OCI-LY1 (cell line): ENCODE measurements around the gene SLC39A11.

Experiments
- CTCF ChIP-seq: fragments of 200-600 bp; sonication (generic), shearing (Covaris generic); IDR thresholded peaks from 2 replicates; pipeline ENCODE4 v1.5.1; 2017; ENCODE audit warnings: mild to moderate bottlenecking, antibody characterized with exemption, low read length, moderate library complexity, mixed read lengths
- EZH2 ChIP-seq: fragments of 200-600 bp; sonication (generic), shearing (Covaris generic); IDR thresholded peaks from 2 replicates; pipeline ENCODE4 v1.8.0; 2017; ENCODE audit warnings: borderline replicate concordance, mixed run types, mild to moderate bottlenecking, antibody characterized with exemption, low read length, moderate library complexity, mixed read lengths

- no peak for TF ChIP-seq CTCF
- no peak for TF ChIP-seq EZH2
Observed at GRCh38 chr17:72643575-72644216, 448.8 kb downstream of the SLC39A11 start.
